GM12872 (cell line): ENCODE results near the gene NOS2.
A peak's percentile ranks its signal among the peaks of the same experiment; 100 is the strongest.

ENCODE experiments used
- CTCF ChIP-seq: IDR thresholded peaks from 3 replicates; pipeline ENCODE4 v1.5.1; 2011; ENCODE audit warnings: low read depth, mild to moderate bottlenecking, low read length, moderate library complexity; ENCODE audit not compliant: insufficient read depth

The NOS2 gene

GRCh38 chr17:27808628-27809027 is 8.3 kb upstream of the NOS2 start:
- TF ChIP-seq CTCF: peak; percentile 27; the same call in 1 of the 3 replicates

GRCh38 chr17:27807567-27808470 is 7.5 kb upstream of the NOS2 start:
- no peak for TF ChIP-seq CTCF

GRCh38 chr17:27805520-27806146 is 5.3 kb upstream of the NOS2 start:
- TF ChIP-seq CTCF: peak; percentile 89

GRCh38 chr17:27804113-27804512 is 3.8 kb upstream of the NOS2 start:
- no peak for TF ChIP-seq CTCF

GRCh38 chr17:27802962-27803680 is 2.8 kb upstream of the NOS2 start:
- no peak for TF ChIP-seq CTCF

- no peak for TF ChIP-seq CTCF
These were observed 1.7 kb upstream of the NOS2 start for GRCh38 chr17:27802033-27802432.

- TF ChIP-seq CTCF: no peak
These were observed 2.0 kb downstream of the NOS2 start for GRCh38 chr17:27798376-27798775.
